ENCODE results near the gene LTN1.
"Not testable (repeated sequence)": the region's sequence is repeated elsewhere in the genome, so short reads cannot be mapped to it uniquely, and the experiment has no call there.

LTN1 gene, protein sequence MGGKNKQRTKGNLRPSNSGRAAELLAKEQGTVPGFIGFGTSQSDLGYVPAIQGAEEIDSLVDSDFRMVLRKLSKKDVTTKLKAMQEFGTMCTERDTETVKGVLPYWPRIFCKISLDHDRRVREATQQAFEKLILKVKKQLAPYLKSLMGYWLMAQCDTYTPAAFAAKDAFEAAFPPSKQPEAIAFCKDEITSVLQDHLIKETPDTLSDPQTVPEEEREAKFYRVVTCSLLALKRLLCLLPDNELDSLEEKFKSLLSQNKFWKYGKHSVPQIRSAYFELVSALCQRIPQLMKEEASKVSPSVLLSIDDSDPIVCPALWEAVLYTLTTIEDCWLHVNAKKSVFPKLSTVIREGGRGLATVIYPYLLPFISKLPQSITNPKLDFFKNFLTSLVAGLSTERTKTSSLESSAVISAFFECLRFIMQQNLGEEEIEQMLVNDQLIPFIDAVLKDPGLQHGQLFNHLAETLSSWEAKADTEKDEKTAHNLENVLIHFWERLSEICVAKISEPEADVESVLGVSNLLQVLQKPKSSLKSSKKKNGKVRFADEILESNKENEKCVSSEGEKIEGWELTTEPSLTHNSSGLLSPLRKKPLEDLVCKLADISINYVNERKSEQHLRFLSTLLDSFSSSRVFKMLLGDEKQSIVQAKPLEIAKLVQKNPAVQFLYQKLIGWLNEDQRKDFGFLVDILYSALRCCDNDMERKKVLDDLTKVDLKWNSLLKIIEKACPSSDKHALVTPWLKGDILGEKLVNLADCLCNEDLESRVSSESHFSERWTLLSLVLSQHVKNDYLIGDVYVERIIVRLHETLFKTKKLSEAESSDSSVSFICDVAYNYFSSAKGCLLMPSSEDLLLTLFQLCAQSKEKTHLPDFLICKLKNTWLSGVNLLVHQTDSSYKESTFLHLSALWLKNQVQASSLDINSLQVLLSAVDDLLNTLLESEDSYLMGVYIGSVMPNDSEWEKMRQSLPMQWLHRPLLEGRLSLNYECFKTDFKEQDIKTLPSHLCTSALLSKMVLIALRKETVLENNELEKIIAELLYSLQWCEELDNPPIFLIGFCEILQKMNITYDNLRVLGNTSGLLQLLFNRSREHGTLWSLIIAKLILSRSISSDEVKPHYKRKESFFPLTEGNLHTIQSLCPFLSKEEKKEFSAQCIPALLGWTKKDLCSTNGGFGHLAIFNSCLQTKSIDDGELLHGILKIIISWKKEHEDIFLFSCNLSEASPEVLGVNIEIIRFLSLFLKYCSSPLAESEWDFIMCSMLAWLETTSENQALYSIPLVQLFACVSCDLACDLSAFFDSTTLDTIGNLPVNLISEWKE (N-terminal part only)

DNA sequence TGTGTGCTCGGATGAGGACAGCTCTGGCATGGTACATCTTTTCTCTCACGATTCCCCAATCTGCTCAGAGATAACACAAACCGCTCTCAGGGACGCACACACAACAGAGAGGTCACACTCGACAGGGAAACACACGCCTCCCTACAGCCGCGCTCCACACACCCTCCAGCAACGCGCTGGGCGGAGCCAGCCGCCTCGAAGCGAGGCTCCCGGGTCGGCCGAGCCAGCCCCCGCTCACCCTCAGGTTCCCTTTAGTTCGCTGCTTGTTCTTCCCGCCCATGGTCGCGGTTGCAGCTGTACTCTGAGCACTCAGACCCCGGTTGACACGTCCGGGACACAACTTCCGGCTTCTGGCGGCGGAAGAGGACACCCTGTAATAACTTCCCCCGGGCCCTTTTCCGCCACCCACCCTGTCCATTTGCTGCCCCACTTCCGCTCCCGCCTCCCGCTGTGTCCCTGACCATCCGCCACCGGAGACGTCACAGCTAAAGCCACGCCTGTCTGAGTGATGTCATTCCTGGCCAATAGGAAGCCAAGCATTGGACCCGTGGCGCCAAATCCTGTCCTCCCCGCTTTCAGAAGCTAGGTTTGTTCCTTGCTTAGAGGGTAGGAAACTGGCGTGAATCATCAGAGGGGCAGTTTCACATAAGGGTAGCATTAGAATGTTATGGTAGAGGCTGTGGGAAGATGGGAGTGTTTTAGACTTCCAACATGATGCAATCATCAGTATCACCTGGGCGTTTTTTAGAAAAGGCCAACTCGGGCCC, at the start of gene LTN1:
Gene LTN1, minus strand, starts transcription at position 352 of the 767 bp plus-strand sequence. Its CDS starts 72 bp downstream, at position 280.
- DNase-seq: peak; percentile 92

DNA sequence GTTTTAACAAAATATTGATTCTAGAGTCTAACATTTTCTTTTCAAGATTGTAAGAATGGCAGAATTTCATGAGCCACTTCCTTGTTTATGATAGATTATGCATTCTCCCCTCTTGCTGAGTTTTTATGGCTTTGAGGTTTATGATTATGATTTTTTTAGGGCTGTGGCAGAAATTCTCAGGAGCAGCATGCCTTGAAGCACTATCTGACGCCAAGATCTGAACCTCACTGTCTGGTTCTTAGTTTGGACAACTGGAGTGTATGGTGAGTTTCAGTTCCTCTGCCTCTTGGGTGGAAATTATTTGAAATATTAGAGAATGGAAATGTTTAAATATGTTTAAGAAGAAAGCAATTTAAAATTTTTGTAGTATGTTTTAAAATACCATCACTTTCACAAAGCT, 42.0 kb upstream of the LTN1 start:
- no peak for DNase-seq

DNA sequence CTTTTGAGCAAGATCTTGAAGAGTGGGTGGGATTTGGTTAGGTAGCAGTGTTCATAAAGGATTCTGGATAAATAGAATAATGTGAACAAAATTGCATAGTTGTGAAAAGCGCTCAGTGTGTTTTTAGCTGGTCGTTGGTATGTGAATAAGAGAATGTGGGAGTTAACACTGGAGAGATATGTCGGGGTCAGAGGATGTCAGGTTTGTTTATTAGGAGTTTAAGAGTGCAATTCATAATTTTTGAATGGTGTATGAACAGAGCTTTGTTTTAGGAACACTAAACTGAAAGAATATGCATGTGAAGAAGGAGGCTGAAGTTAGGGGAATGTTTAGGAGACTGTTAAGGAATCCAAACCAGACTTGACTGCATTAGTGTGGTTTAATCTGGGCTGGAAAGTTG, 41.2 kb upstream of the LTN1 start:
- no peak for DNase-seq

DNA sequence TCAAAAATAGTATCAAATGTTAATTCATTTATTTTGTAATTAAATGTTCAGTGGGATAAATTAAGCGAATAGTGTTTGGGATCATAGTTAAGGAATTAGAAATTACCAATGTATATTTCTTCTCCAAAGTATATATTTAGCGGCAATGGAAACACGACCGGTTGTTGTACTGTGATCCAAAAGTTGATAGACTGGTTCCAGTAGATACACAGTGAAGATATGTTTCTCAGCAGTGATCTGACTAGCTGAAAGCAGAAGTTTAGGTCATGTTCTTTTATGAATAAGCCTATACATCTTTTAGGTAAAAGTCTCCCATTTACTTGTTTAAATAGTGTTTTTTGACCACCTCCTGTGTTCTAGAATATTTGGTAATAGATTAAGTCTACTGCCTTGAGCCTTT, 40.6 kb upstream of the LTN1 start:
- DNase-seq: no peak

DNA sequence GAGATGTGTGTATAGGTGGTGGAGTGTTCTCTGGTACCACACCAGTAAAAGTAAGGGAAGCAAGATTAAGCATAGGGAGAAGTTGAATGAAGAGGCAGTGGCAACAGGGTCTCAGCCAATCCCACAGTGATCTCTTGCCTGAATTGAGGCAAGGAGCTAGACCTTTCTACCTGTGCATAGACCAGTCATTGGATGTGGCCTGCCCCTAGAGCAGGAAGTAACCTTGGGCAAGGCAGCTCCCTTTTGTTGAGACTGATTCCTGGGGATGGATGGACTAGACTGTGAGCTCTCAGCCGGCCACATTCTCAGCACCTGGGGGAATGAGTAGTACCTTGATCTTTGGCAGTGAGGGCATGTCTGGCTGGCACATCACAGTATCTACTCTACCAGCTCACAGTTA, 38.2 kb upstream of the LTN1 start:
- DNase-seq: no peak

DNA sequence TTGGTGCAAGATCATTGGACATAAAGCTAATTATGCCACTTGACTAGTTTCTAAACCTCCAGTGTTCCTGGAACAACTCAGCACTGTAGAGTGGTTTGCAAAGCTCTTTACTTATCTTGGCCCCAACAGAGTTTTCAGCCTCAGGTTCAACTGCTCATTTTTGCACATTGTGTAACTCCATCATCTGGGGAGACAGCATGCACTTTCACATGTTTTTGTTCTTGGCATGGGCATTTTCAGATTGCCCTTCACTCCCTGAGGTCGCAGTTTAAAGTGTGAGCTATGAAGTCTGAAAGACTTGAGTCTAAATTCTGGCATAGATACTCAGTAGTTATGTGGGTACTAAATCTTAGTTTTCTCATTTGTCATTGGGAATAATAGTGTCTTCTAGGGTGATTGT, 36.8 kb upstream of the LTN1 start:
- DNase-seq: no peak

DNA sequence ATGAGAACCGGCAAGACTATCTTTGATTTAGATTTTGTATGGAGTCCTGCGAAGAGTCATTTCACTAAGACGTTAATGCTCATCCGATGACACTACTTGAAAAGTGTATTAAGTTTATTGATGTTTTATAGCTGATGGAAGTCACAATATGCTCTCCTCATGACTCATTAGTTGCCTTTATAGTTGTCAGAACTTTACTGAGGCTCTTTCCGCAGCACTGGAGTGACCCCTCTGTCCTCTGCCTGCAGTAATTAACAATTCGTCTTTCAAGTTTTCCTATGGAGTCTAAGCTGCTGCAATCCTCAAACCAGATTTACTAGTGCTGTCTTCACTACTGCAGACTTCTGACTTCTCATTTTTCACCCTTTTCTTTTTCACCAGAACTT, 32.6 kb upstream of the LTN1 start:
- DNase-seq: no peak

DNA sequence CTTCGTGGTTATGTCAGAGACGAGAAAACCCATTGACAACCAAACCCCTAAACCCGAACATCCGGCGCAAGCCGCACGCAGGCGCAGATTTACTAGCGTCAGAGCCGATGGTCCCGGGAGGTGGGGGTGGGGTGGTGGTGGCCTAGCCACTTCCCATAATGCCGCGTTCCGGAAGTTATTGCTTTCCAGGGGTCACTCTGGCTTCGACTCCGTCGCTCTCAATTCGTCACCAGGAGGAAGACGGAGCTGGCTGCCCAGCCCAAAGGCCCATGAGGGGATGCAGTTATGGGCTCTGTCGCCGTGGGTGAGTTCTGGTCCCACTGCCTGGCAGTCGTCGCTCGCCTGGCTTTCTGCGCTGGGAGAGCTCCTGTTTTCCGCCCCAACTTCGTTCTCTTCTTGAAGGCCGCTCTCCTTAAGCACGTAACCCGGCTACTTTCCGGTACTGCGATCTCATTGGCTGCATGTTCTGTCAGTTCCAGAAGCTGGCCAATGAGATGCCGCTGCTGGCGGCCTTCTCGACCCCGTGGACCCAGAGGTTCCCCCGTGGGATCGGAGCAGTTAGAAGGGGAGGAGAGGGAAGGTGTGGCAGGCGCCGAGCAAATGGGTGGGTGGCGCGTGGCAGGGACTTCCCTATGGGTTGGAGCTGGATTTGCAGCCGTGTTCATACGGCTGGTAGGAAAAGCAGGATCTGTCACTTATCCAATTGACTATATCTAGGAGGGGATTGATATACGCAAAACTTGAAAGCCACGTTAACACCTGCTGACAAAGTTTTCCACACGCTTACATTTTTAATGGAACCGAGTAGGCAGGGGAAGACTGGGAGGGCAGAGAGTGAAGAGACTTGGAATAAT, 32.0 kb upstream of the LTN1 start, which contains the start of gene USP16:
Gene USP16, plus strand, starts transcription at position 195 of the 854 bp plus-strand sequence. CDS start 3,246 bp downstream, outside the sequence.
- peak; percentile 95 for DNase-seq

DNA sequence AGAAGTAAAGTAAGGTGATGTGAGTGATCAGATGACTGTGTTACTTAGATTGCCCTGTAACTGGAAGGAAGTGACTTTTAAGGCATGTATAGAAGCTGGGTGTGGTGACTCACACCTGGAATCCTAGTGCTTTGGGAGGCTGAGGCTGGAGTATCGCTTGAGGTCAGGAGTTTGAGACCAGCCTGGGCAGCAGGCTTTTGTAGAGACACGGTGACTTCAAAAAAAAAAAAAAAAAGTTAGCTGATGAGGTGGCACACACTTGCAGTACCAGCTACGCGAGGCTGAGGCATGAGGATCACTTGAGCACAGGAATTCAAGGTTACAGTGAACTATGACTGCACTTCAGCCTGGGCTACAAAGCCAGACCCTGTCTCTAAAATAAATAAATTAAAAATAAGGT, 29.5 kb upstream of the LTN1 start:
- DNase-seq: no peak

DNA sequence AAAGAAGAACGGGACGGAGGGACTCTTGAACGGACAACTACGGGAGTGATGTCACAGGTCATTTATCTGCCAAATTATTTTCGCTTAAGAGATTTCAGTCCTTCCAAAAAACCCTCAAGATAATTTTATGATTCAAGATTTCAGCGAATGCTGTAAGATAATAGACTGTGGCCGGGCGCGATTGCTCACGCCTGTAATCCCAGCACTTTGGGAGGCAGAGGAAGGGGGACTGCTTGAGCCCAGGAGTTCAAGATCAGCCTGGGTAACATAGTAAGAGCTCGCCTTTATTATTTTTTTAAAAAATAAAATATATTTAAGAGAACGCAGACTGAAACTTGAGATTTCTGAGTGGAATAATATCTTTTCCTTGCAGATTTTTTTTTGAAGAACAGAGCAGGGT, 25.9 kb upstream of the LTN1 start:
- no peak for DNase-seq

DNA sequence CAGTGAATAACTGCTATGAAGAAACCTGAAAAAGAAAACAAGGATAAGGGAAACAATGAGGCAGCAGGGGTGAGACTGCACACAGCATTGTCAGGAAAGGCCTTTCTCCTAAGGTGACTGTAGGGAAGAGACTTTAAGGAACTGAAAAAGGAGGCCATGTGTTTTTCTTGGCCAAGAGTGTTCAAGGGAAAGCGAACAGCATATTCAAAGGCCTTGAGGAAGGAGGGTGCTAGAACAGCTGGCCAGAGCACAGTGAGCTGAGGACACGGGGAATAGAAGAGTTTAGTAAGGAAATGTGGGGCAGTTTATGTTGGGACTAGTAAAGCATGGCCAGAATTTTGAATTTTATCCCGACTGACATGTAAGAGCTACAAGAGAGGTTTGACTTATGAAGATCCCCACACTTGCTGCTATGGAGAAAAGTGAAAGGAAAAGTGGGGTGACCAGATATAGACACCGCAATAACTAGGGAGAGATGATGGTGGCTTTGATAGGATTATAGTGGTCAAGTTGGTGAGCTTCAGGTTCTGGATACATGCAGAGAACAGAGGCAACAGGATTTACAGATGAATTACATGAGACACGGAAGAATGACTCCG, 25.1 kb upstream of the LTN1 start:
- DNase-seq: no peak

DNA sequence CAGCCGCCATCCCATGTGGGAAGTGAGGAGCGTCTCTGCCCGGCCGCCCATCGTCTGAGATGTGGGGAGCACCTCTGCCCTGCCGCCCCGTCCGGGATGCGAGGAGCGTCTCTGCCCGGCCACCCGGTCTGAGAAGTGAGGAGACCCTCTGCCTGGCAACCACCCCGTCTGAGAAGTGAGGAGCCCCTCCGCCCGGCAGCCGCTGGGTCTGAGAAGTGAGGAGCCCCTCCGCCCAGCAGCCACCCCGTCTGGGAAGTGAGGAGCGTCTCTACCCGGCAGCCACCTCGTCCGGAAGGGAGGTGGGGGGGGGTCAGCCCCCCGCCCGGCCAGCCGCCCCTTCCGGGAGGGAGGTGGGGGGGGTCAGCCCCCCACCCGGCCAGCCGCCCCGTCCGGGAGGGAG, 18.6 kb upstream of the LTN1 start:
- not testable (repeated sequence) for DNase-seq

DNA sequence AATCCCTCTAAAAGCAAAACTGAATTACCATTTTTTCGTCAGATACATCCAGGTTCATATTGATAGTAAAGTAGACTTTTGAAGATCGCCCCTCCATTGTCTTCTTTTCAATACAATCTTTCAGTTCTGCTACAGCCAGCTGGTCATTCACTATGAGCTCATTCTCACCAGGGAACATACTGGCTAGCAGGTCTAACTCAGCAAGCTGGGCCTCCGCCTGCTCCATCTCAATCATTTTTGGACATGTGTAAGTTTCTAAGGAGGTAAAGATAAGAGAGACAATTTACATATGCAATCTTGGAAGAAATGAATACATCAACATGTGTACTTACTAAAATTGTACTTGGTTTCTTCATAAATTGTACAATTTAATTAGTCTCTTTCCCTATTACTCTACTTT, 15.7 kb upstream of the LTN1 start:
- no peak for DNase-seq

DNA sequence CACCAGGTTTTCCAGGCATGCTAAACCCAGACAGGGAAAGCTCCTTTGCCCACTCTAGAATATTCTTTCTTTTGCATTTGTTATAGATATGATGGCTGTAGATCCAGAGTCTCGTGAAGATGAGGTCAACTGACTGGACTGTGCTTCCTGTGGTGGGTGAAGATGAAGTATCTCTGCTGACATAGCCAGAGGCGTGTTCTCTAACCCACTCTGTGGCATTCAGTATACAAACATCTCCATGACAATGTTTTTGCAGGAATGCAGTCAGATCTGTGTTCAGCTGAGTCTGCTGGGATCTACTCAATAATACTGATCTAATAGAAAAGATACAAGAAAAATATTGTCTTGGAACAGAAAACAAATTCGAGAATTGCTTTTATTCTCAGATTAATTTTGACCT, 15.1 kb upstream of the LTN1 start:
- no peak for DNase-seq

DNA sequence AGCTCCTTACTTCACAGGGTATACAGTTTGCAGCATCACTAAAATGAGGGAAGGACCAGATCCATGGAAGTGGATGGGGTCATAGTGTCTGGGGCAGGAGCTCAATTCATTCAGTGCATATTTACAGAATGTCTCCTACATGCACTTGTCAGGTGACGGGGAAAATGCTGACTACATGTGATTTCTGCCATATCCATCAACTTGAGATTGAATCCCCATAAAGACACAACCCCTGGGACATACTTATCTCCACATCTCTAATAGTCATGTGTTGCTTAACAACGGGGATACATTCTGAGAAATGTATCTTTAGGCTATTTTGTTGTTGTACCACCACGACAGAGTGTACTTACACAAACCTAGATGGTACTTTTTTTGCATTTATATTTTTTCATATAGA, 14.5 kb upstream of the LTN1 start:
- DNase-seq: no peak

DNA sequence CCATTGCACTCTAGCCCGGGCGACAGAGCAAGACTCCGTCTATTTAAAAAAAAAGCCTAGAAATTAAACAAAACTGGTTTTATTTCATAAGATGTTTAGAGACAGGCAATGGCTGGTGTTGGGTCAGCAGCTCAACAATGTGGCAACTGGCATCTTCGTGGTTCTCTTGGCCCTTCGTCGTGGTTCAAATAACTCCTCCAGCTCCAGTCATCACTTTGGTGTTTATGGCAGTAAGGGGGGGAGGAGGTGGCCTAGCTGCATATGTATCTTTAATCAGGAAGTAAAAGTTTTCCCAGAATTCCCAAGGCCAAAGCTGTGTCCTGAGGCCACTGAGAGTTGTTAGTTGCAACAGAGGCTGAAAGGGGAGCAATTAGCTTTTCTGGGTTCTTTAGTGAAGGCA, 13.0 kb upstream of the LTN1 start:
- no peak for DNase-seq

DNA sequence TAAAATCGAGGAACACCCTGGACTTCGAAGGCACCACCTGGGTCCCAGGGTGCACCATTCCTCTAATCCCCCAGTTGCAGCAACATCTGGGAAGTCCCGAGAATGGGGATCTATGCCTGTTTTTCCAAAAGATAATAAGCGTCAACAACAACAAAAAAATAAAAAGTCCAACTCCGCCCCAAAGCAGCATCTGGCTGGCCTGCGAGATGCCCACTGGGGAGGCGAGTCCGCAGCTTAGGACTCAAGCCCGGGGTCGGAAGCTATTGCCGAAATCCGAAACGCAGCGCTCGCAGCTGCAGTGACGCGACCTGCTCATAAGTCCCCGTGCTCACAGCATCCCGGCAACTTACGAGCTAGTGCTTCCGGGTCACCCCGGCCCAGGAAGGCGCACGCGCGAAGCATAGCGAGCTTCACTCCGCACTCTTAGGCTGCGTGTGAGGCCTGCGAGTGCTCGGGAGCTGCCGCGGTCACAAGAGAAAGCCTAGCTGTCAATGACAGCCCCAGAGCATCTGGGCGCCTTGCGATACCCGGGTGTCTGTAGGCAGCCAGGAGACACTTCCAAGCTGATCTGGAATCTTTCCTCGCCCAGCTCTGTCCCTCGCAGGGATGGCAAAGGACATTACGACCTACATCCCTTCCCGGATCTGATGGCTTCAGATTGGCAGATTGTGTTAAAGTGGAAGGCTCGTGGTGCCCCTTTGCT, 9.9 kb upstream of the LTN1 start:
- DNase-seq: peak; percentile 82

DNA sequence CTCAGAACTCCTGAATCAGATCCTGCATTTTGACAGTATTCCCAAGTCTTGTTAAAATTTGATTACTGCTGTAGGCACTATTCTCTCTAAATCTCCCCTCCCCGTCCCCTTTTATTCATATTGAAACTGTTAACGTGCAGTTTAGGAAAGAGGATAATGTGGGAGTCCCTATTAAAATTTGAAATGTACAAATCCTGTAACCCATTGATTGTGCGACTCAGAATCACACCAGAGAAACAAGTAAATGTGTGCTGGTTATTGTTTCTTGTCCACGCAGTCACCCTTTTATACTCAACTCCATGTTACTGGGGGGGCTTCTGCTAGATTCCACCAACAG, 584 bp upstream of the LTN1 start:
- no peak for DNase-seq

DNA sequence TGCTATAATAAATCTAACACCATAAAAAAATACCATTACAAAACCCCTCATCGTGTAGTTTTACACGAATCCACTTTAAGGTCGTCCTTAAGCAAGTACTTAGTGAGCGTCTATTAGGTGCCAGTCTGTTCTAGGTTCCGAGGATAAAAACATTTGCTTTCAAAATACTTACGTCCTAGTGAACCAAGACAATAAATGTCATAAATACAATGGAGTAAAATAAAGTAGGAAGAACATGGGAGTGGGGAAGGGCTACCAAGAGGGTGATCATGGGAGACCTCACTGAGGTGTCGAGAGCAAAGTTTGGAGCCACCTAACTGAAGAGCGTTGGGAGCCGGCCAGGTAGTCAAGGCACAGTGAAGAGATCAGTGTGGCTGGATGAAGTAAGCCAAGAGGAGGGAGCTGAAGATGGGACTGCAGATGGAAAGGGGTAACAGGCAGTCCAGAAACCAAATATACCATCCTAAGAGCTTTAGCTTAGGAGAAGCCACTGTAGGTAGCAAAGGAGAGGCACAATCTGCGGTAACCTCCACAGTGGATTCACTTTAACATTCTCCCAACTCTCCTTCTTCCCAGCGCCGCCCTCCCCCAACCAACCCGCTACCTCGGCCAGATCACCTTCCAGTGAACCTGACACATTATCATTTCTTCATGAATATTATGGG, 684 bp downstream of the LTN1 start:
- DNase-seq: no peak

DNA sequence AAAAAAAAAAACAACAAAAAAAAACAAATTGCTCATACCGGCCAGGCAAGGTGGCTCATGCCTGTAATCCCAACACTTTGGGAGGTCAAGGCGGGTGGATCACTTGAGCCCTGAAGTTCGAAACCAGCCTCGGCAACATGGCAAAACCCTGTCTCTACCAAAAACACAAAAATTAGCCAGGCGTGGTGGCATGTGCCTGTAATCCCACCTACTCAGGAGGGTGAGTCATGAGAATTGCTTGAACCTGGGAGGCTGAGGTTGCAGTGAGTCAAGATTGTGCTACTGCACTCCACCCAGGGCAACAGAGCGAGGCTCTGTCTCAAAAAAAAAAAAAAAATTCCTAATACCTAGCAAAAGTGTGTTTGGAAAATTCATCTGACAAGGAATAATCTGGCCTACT, 4.5 kb downstream of the LTN1 start:
- not testable (repeated sequence) for DNase-seq
